ENCODE results near the gene SHQ1.
"Not testable (repeated sequence)": the region's sequence is repeated elsewhere in the genome, so short reads cannot be mapped to it uniquely, and the experiment has no call there.

SHQ1 gene

GRCh38 chr3:72746430-72747411, 101.5 kb downstream of the SHQ1 start:
- no peak for DNase-seq

- no peak for DNase-seq
Observed at GRCh38 chr3:72745146-72745999, 102.9 kb downstream of the SHQ1 start.

GRCh38 chr3:72744330-72744729, 103.9 kb downstream of the SHQ1 start:
- no peak for DNase-seq

- no peak for DNase-seq
Observed at GRCh38 chr3:72739531-72740466, 108.4 kb downstream of the SHQ1 start.

GRCh38 chr3:72738752-72739530, 109.3 kb downstream of the SHQ1 start:
- peak; percentile 79 for DNase-seq

GRCh38 chr3:72735072-72735471, 113.2 kb downstream of the SHQ1 start:
- not testable (repeated sequence) for DNase-seq

- DNase-seq = no peak
Observed at GRCh38 chr3:72733676-72734075, 114.6 kb downstream of the SHQ1 start.

- not testable (repeated sequence) for DNase-seq
Observed at GRCh38 chr3:72732666-72733345, 115.4 kb downstream of the SHQ1 start.

- DNase-seq = no peak
Observed at GRCh38 chr3:72728958-72729467, 119.2 kb downstream of the SHQ1 start.

GRCh38 chr3:72728329-72728889, 119.8 kb downstream of the SHQ1 start:
- DNase-seq = no peak

GRCh38 chr3:72727726-72728125, 120.5 kb downstream of the SHQ1 start:
- DNase-seq = no peak

GRCh38 chr3:72727172-72727571, 121.1 kb downstream of the SHQ1 start:
- DNase-seq = no peak

GRCh38 chr3:72725229-72725628, 123.0 kb downstream of the SHQ1 start:
- DNase-seq = no peak

- DNase-seq = no peak
Observed at GRCh38 chr3:72724070-72724469, 124.2 kb downstream of the SHQ1 start.

- no peak for DNase-seq
Observed at GRCh38 chr3:72722930-72723726, 125.1 kb downstream of the SHQ1 start.

- DNase-seq = no peak
Observed at GRCh38 chr3:72721683-72722381, 126.4 kb downstream of the SHQ1 start.

- DNase-seq = no peak
Observed at GRCh38 chr3:72720566-72720965, 127.7 kb downstream of the SHQ1 start.

GRCh38 chr3:72719137-72719536, 129.1 kb downstream of the SHQ1 start:
- no peak for DNase-seq

- not testable (repeated sequence) for DNase-seq
Observed at GRCh38 chr3:72714135-72714534, 134.1 kb downstream of the SHQ1 start.
